K562 (cell line): ENCODE data around the gene CCSER1. TPM values are rescaled to one million over a fixed set of nuclear protein-coding genes. Genes with fewer than 3 reads are reported as not detected.

ENCODE experiments used
- ATAC-seq: fragments of 200-7000 bp; cut with Tn5 transposase; 3 replicates; pipeline ENCODE4 v1.9.1; 2020; ENCODE audit warnings: moderate library complexity
- BruUV-seq: library from RNA; stranded (reverse); fragments of 400-500 nt; replicated peaks from 2 replicates; lab custom pipeline; 2021; lab: Mats Ljungman, UMichigan
- CTCF ChIA-PET: fragments of 300-600 bp; formaldehyde crosslinking; extraction: SDS; loops from one replicate; lab custom pipeline; 2021; ENCODE audit warnings: low intra/inter-chr PET ratio; lab: Yijun Ruan, JAX
- POLR2A ChIA-PET: fragments of 300-600, 350-650 bp; sonication (Branson Sonifier 250); formaldehyde crosslinking; extraction: SDS; loops from one replicate; lab custom pipeline; 2021; ENCODE audit warnings: antibody characterized with exemption, inconsistent platforms; lab: Yijun Ruan, JAX
- DNase-seq, 4 experiments: peaks; one replicate each; pipeline versions ENCODE4 v3.0.0 to v3.0.0-alpha.2; 2011 to 2018; ENCODE audit warnings: low spot score in 3 of 4, mixed read lengths in 3 of 4; ENCODE audit errors: extremely low read depth in 1 of 4
- FAIRE-seq: peaks from 2 replicates; lab custom pipeline; 2011; peaks lifted over from hg19 to GRCh38; lab: Jason Lieb, UNC
- H2AFZ ChIP-seq: 2 replicates; pipeline ENCODE4 v1.6.0; 2011; ENCODE audit warnings: low read depth, low read length, control low read depth, inconsistent platforms
- H3K27ac ChIP-seq: fragments of 200-600 bp; 3 replicates; pipeline ENCODE4 v1.8.0; 2011; ENCODE audit warnings: low read depth, mild to moderate bottlenecking, control low read depth, inconsistent platforms, low read length, moderate library complexity, mixed read lengths; ENCODE audit errors: extremely low read depth
- H3K27me3 ChIP-seq, 2 experiments: fragments of 300-600 bp in 1 of 2; 2 replicates in 1 of 2; 3 replicates in 1 of 2; pipeline versions ENCODE4 v1.6.0 to v1.8.0; 2011; ENCODE audit warnings: inconsistent platforms in 2 of 2, low read length in 2 of 2, mild to moderate bottlenecking in 1 of 2, mixed read lengths in 1 of 2, moderate library complexity in 1 of 2; ENCODE audit not compliant: control insufficient read depth in 2 of 2, insufficient read depth in 2 of 2
- H3K36me3 ChIP-seq: fragments of 300-600 bp; 3 replicates; pipeline ENCODE4 v1.8.0; 2011; ENCODE audit warnings: mild to moderate bottlenecking, low read length, inconsistent platforms; ENCODE audit not compliant: control insufficient read depth, insufficient read depth
- H3K4me1 ChIP-seq, 2 experiments: fragments of 200-600 bp in 1 of 2; replicated peaks in 1 of 2; 2 replicates in 1 of 2; 3 replicates in 1 of 2; pipeline versions ENCODE4 v1.5.1 to v1.8.0; 2011; ENCODE audit warnings: inconsistent platforms in 2 of 2, low read length in 2 of 2, mild to moderate bottlenecking in 1 of 2, mixed read lengths in 1 of 2, moderate library complexity in 1 of 2; ENCODE audit not compliant: control insufficient read depth in 2 of 2, insufficient read depth in 2 of 2
- H3K4me2 ChIP-seq: 2 replicates; pipeline ENCODE4 v1.6.1; 2011; ENCODE audit warnings: low read length, control low read depth, inconsistent platforms, mixed read lengths; ENCODE audit not compliant: insufficient read depth
- H3K4me3 ChIP-seq: fragments of 200-600 bp; sonication (generic), shearing (Covaris generic); 2 replicates; pipeline ENCODE4 v1.5.1; 2016; ENCODE audit warnings: control low read depth, inconsistent platforms
- H3K79me2 ChIP-seq: fragments of 200-600 bp; 3 replicates; pipeline ENCODE4 v1.8.0; 2011; ENCODE audit warnings: low read length, inconsistent platforms; ENCODE audit not compliant: control insufficient read depth, insufficient read depth
- H3K9ac ChIP-seq, 2 experiments: 2 replicates each; pipeline versions ENCODE4 v1.6.0 to v1.6.1; 2011; ENCODE audit warnings: low read depth in 2 of 2, low read length in 2 of 2, control low read depth in 1 of 2, inconsistent platforms in 1 of 2, mild to moderate bottlenecking in 1 of 2, mixed read lengths in 1 of 2; ENCODE audit not compliant: insufficient read depth in 1 of 2
- H3K9me1 ChIP-seq: one replicate; pipeline ENCODE4 v1.6.0; 2011; ENCODE audit warnings: inconsistent platforms, mild to moderate bottlenecking, low read length, moderate library complexity; ENCODE audit not compliant: control insufficient read depth, insufficient read depth
- H3K9me3 ChIP-seq: replicated peaks from 2 replicates; pipeline ENCODE4 v1.5.1; 2011; ENCODE audit warnings: low read depth, low read length, inconsistent platforms; ENCODE audit not compliant: control insufficient read depth, insufficient read depth
- H4K20me1 ChIP-seq: replicated peaks from 2 replicates; pipeline ENCODE4 v1.6.1; 2011; ENCODE audit warnings: low read length, inconsistent platforms, mixed read lengths; ENCODE audit not compliant: control insufficient read depth, insufficient read depth
- ATF7 ChIP-seq: fragments of 450-650 bp; IDR thresholded peaks from 2 replicates; pipeline ENCODE4 v1.7.1; 2014; ENCODE audit warnings: mild to moderate bottlenecking, moderate library complexity
- GATA2 ChIP-seq: sonication (generic); formaldehyde crosslinking; IDR thresholded peaks from 2 replicates; pipeline ENCODE4 v1.4.0; 2020; ENCODE audit warnings: mild to moderate bottlenecking, missing genetic modification reagents
- HNRNPLL ChIP-seq: fragments of 200-400 bp; formaldehyde crosslinking; IDR thresholded peaks from 2 replicates; pipeline ENCODE4 v1.6.1; 2017; ENCODE audit warnings: low read length, low read depth, mild to moderate bottlenecking; ENCODE audit not compliant: poor library complexity, severe bottlenecking
- TEAD2 ChIP-seq: fragments of 450-650 bp; IDR thresholded peaks from 2 replicates; pipeline ENCODE4 v1.6.1; 2016; ENCODE audit warnings: missing genetic modification characterization, control low read depth, missing compliant biosample characterization
- U2AF2 ChIP-seq: fragments of 200-400 bp; formaldehyde crosslinking; optimal IDR thresholded peaks from 2 replicates; pipeline ENCODE3; 2017; ENCODE audit warnings: low read depth, mild to moderate bottlenecking, low read length
- WGBS: fragments of 100-300 bp; shearing (Covaris generic); methylation state at CpG from one replicate; pipeline ENCODE4 v1.1.6; 2016; ENCODE audit warnings: low coverage, mixed read lengths; ENCODE audit not compliant: insufficient coverage; ENCODE audit errors: missing lambda C conversion rate; 5-methylcytosine and 5-hydroxymethylcytosine counted together
- in situ Hi-C: fragments of 300-500 bp; cut with MboI; formaldehyde crosslinking; loops from 4 replicates; pipeline ENCODE4 v1.15.0; 2018; ENCODE audit warnings: inconsistent platforms, mixed read lengths
- intact Hi-C: fragments of 100-400 bp; cut with micrococcal nuclease; formaldehyde crosslinking; loops from 2 replicates; pipeline ENCODE4 v1.14.2; 2022
- polyA plus RNA-seq, 8 experiments: library from polyadenylated mRNA; depleted of rRNA in 4 of 8; stranded (reverse) in 5 of 8; unstranded in 3 of 8; fragments of >200 nt; fragmentation: Nextera tagmentation in 2 of 8; fragmentation: Illumina TruSeq in 1 of 8; extraction: Ambion mirVana in 2 of 8; extraction: Trizol in 1 of 8; gene quantifications; 2 replicates each; pipeline versions ENCODE4 v1.2.1 to v1.2.3, GENCODE V29; 2011 to 2014; ENCODE audit warnings: inconsistent platforms in 1 of 8, missing spikeins in 1 of 8
- total RNA-seq, 7 experiments: library from RNA; depleted of rRNA in 6 of 7; stranded (reverse); fragments of >200 nt in 6 of 7; fragmentation: Illumina TruSeq in 2 of 7; extraction: Trizol in 2 of 7; gene quantifications; 2 replicates each; pipeline versions ENCODE4 v1.2.1 to v1.2.3, GENCODE V29; 2011 to 2021; ENCODE audit warnings: low replicate concordance in 1 of 7
- TF ChIP-seq, protein P1 (sequence below), 2 experiments: fragments of 450-650 bp in 1 of 2; IDR thresholded peaks; 2 replicates each; pipeline ENCODE4 v1.6.1; 2011 to 2017; ENCODE audit warnings: low read depth in 2 of 2, antibody characterized with exemption in 1 of 2, borderline replicate concordance in 1 of 2, low read length in 1 of 2, mild to moderate bottlenecking in 1 of 2, mixed read lengths in 1 of 2; ENCODE audit not compliant: control insufficient read depth in 1 of 2
- TF ChIP-seq, protein P2 (sequence below), 2 experiments: fragments of 450-650 bp; conservative IDR thresholded peaks; 2 replicates each; pipeline ENCODE4 v1.6.1; 2017; ENCODE audit warnings: mild to moderate bottlenecking in 2 of 2, moderate library complexity in 2 of 2
- TF ChIP-seq, protein P3 (sequence below): fragments of 250-450 bp; sonication (Bioruptor Pico); IDR thresholded peaks from 2 replicates; pipeline ENCODE4 v1.4.0; 2020; ENCODE audit warnings: mild to moderate bottlenecking, moderate library complexity

The CCSER1 gene
- total and polyA plus RNA-seq, 9 of the 15 experiments (the other 6 are each of a cell fraction or from before 2014, with no cell fraction given) = not detected

DNA sequence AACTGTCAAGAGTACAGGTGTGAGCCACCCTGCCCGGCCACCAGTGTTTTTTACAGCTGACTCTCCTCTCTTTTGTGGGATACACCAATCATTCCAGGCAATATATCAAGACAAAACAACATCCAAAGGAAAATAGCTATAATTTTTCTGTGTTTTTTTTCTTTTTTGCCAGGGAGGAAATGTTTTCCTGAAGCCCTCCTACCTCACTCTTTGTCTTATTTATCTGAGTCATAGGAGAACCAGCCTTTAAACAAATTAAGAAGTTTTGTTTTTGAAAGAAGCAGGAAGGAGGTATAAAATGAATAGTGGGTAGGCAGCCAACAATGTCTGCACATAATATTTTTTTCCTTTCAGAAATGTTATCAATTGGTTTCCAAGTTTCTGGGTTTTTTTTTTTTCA is 493.9 kb downstream of the CCSER1 start:
- ATAC-seq (no peak), FAIRE-seq (no peak), DNase-seq (no peak)
- Histone ChIP-seq H3K4me1 (no peaks in the 10 kb centered on the region), H3K9ac (no peak overlapping the region), H3K9me3 (no peaks in the 10 kb centered on the region), H3K36me3 (no peaks in the 10 kb centered on the region), H3K4me2 (no peak overlapping the region), H3K27ac (no peak overlapping the region), H2AFZ (no peak overlapping the region), H3K4me3 (no peak overlapping the region), H3K79me2 (no peaks in the 10 kb centered on the region), H3K27me3 (no peaks in the 10 kb centered on the region), H4K20me1 (no peaks in the 10 kb centered on the region), H3K9me1 (no peaks in the 10 kb centered on the region)
- intact Hi-C loops = no loop called here
- TF ChIP-seq TEAD2 (tag) = no peak
- TF ChIP-seq GATA2 = no peak
- no peak for TF ChIP-seq HNRNPLL
- TF ChIP-seq, protein P1, sequence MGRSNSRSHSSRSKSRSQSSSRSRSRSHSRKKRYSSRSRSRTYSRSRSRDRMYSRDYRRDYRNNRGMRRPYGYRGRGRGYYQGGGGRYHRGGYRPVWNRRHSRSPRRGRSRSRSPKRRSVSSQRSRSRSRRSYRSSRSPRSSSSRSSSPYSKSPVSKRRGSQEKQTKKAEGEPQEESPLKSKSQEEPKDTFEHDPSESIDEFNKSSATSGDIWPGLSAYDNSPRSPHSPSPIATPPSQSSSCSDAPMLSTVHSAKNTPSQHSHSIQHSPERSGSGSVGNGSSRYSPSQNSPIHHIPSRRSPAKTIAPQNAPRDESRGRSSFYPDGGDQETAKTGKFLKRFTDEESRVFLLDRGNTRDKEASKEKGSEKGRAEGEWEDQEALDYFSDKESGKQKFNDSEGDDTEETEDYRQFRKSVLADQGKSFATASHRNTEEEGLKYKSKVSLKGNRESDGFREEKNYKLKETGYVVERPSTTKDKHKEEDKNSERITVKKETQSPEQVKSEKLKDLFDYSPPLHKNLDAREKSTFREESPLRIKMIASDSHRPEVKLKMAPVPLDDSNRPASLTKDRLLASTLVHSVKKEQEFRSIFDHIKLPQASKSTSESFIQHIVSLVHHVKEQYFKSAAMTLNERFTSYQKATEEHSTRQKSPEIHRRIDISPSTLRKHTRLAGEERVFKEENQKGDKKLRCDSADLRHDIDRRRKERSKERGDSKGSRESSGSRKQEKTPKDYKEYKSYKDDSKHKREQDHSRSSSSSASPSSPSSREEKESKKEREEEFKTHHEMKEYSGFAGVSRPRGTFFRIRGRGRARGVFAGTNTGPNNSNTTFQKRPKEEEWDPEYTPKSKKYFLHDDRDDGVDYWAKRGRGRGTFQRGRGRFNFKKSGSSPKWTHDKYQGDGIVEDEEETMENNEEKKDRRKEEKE (IDR thresholded peaks at IDR 0.05; ENCODE audit: borderline replicate concordance in 1 of 2, control insufficient read depth in 1 of 2, low read depth in 2 of 2, low read length in 1 of 2) = no peak
- TF ChIP-seq, protein P2, sequence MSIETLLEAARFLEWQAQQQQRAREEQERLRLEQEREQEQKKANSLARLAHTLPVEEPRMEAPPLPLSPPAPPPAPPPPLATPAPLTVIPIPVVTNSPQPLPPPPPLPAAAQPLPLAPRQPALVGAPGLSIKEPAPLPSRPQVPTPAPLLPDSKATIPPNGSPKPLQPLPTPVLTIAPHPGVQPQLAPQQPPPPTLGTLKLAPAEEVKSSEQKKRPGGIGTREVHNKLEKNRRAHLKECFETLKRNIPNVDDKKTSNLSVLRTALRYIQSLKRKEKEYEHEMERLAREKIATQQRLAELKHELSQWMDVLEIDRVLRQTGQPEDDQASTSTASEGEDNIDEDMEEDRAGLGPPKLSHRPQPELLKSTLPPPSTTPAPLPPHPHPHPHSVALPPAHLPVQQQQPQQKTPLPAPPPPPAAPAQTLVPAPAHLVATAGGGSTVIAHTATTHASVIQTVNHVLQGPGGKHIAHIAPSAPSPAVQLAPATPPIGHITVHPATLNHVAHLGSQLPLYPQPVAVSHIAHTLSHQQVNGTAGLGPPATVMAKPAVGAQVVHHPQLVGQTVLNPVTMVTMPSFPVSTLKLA (conservative IDR thresholded peaks at IDR 0.05) = no peak
- no peak for TF ChIP-seq ATF7
- TF ChIP-seq, protein P3, sequence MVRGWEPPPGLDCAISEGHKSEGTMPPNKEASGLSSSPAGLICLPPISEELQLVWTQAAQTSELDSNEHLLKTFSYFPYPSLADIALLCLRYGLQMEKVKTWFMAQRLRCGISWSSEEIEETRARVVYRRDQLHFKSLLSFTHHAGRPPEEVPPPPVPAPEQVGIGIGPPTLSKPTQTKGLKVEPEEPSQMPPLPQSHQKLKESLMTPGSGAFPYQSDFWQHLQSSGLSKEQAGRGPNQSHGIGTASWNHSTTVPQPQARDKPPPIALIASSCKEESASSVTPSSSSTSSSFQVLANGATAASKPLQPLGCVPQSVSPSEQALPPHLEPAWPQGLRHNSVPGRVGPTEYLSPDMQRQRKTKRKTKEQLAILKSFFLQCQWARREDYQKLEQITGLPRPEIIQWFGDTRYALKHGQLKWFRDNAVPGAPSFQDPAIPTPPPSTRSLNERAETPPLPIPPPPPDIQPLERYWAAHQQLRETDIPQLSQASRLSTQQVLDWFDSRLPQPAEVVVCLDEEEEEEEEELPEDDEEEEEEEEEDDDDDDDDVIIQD (CRISPR knock-in tag) = no peak
- TF ChIP-seq U2AF2 = no peak
- ChIA-PET POLR2A (no interaction called here), CTCF (no interaction called here)
- no TSS peak for BruUV-seq
- in situ Hi-C loops = no loop called here
- 11% methylated on average over 1 of the region's 1 CpG for WGBS
